Inflammatory macrophage treated with lipopolysaccharide for 1 hour (primary cell): Measurements from ENCODE around the gene FAHD1.

Experiments
- DNase-seq, 2 donors: peaks; one replicate each; pipeline ENCODE4 v3.0.0-alpha.2; 2020 to 2022

FAHD1 gene

DNA sequence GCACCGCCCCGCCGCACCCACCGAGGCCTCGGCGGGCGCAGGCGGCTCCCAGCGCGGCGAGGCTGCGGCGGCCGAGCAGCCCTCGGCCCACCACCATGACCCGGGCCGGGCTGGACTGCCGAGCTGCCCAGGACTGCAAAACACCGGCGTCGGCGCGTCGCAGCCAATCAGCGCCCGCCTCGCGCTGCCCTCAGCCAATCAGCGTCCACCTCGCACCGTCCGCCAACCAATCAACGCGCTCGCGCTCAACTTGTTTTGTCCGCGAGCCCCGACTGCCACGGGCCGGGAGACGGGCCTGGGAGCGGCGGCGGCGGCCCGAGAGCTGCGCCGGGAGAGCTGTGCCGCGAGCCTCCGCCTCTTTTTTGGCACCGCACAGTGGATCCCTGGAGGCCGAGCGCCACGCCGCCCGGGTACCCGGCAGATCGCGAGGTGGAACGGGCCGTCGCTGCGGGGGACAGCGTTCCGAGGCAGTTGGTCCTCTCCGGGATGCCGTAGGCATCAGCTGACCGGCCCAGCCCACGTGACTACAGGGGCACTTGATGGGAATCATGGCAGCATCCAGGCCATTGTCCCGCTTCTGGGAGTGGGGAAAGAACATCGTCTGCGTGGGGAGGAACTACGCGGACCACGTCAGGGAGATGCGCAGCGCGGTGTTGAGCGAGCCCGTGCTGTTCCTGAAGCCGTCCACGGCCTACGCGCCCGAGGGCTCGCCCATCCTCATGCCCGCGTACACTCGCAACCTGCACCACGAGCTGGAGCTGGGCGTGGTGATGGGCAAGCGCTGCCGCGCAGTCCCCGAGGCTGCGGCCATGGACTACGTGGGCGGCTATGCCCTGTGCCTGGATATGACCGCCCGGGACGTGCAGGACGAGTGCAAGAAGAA is at the start of gene FAHD1, which contains the start of gene HAGH:
Gene FAHD1, plus strand, starts transcription at position 516 of the 883 bp plus-strand sequence. Its CDS starts 33 bp downstream, at position 549.
Gene HAGH, minus strand, starts transcription at position 135 of the 883 bp plus-strand sequence. Its CDS starts 38 bp downstream, at position 97.
- DNase-seq = peak; percentile 90 to 96

- no peak for DNase-seq
These were observed 49.4 kb upstream of the FAHD1 start for GRCh38 chr16:1777375-1778199.

GRCh38 chr16:1778200-1779179 is 48.5 kb upstream of the FAHD1 start:
- no peak for DNase-seq

DNA sequence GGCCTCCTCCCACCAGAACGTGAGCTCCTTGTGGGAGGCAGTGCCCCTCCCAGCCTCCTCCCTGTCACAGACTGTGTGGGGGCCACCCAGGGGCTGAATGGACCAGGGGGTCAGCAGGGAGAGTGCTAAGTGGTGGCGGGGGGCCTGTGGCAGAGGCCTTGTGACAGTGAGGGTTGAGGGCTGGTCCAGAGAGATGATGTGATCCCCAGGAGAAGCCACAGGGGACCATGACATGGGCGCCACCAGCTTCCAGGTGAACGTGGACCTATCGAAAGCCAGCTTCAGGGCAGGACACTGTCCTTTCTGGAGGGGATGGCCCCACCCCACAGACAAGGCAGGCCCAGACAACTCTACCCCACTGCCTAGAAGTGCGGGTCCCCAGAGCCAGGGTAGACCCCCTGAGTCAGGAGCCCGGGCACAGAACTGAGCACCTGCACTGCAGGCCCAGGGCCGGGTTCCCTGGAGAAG is 47.7 kb upstream of the FAHD1 start:
- no peak for DNase-seq

GRCh38 chr16:1779741-1780676 is 47.0 kb upstream of the FAHD1 start:
- no peak for DNase-seq

GRCh38 chr16:1780677-1781072 is 46.3 kb upstream of the FAHD1 start:
- no peak for DNase-seq

- DNase-seq = no peak
These were observed 45.8 kb upstream of the FAHD1 start for GRCh38 chr16:1781254-1781653.

DNA sequence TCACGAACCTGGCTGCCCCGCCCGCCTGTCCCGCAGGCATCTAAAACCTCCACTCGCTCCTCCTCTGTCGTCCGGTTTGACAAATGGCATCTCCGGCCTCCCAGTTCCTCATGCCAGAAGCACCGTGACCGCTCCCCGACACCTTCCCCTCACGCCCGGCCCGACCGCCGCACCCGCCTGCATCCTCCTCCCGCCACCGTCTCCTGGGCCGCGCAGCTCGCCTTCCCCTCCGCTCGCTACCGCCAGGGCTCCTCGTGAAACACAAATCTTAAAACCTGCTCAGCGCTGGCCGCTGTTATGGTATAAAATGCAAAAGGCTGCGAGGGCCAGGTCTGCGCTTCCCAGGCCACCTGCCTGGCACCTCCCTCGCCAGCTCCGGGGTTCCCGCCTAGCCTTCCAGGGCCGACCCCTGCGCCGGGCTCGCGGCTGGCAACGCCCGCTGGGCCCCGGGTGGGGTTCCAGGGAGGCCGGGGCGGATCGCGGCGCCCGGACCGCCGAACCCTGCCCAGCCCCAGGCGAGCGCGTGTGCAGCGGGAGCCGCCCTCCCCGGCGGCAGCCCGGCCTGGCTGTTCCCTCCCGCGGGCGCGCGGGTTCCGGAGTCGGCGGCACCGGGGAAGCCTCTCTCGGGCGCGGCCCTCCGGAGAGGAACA is 45.1 kb upstream of the FAHD1 start:
- DNase-seq = peak; percentile 14 to 20

DNA sequence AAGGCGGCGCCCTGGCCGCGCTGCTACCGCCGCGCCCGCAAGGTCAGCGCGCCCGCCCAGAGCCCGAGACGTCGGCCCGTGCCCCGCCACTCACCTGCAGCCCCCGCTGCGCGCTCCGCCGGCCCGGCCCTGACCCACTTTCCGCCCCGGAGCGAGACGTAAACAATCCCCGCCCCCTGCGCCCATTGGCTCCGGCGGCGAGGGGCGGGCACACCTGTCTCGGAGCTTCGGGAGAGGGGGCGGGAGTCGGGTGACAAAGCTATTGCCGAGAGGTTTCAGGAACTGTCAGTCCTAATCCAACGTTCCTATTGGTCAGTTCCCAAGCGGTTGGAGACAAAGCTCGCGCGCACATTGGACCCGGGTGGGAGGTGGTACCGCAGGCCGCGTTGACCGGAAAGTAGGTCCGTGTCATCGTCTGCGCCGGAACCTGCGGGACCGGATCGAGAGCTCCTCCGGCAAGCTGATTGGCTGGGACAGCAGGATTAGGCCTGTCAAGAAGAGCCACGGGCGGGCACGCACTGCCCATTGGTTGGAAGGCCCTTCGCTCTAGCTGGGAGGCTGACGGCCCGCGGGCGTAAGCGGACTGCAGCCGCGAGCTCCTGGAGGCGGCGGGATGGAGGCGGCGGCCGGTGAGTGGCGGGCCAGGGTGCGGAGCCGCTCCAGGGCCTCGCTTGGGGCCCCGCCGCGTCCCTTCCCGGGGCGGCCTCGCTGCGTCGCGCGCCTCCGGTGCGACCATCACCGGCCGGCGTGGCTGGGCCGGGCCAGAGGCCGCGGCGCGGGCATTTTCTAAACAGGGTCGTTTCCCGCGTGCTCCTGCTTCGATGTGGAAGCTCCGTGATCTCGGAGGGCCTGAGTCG is 44.4 kb upstream of the FAHD1 start, which contains the start of the genes NUBP2 and SPSB3:
Gene NUBP2, plus strand, starts transcription at position 553 of the 857 bp plus-strand sequence. Its CDS starts 61 bp downstream, at position 614.
Gene SPSB3, minus strand, starts transcription at position 164 of the 857 bp plus-strand sequence. CDS start 1,088 bp downstream, outside the sequence.
- DNase-seq = peak; percentile 99 to 100

- no peak for DNase-seq
These were observed 41.8 kb upstream of the FAHD1 start for GRCh38 chr16:1784977-1785845.

- no peak for DNase-seq
These were observed 41.2 kb upstream of the FAHD1 start for GRCh38 chr16:1785846-1786170.

GRCh38 chr16:1786242-1787055 is 40.6 kb upstream of the FAHD1 start:
- no peak for DNase-seq

DNA sequence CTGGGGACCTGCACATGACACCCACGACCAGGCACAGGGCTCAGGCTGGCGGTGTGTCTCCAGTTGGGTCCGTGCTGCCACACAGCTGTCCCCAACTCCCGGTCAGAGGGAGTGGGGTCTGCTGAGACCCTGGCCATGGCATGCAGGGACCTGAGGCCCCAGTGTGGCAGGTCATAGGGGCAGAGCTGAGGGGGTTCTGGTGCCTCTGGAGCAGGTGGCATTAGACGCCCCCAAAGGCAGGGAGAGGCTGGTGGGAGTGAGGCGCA is 40.0 kb upstream of the FAHD1 start:
- DNase-seq = no peak

- DNase-seq = no peak
These were observed 39.5 kb upstream of the FAHD1 start for GRCh38 chr16:1787322-1788094.

DNA sequence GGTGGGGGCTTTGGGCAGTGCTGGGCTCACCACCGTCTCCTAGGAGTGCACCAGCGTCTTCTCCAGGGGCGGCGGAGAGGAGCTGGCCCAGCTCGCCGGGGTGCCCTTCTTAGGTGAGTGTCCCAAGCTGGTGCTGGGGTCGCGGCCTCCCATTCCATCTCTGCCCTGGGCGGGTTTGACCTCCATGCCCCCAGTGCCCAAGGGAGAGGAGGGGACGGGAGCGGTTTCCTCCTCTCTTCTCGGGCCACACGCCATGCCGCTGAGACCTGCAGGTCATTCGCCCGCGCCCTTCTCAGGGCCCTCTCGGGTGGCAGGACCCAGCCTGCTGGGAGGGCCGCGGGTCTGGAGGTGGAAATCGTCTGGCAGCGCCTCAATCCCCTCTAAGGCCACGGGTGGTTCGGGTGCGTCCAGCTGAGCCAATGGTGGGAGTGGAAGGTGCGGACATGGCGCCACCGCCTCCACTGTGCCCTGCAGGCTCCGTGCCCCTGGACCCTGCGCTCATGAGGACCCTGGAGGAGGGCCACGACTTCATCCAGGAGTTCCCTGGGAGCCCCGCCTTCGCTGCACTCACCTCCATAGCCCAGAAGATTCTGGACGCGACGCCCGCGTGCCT is 38.8 kb upstream of the FAHD1 start:
- DNase-seq = no peak

DNA sequence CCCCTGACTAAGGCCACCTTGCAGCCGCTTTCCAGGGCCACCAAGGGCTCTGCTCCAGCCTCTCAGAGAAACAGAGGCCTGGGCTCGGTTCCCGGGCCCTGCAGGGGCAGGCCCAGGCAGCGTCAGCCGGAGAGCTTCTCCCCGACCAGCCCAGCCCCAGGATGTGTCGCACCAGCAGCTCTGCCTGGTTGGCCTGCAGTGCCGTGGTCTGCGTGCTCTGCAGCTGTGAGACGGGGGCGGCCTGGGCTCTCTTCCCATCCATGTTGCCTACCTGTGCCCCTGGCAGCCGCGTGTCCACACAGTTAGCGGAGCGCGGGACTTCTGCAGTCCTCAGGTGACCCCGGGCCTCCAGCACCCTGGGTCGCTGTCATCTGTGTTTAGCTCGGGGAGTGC is 38.3 kb upstream of the FAHD1 start:
- no peak for DNase-seq

DNA sequence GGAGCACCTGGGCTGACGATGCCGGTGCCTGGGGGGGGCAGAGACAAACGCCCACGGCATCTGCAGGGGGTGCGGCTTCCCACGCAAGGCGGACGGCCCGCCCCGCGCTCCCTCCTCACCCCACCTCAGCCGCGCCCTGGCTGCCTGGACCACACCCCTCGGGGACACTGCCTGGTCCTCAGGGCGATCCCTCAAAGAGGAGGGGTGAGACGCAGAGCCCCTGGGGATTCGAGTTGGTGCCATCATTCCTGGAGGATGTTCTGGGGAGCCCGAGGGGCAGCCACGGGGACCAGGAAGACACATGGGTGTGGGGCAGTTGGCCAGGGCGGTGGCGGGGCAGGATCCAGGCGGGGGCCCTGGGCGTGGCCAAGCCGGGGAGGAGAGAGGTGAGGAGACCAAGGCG is 37.4 kb upstream of the FAHD1 start:
- no peak for DNase-seq
